Measurements from ENCODE around the gene THSD4. TPM values are rescaled to one million over a fixed set of nuclear protein-coding genes. Genes with fewer than 3 reads are reported as not detected.
"Not testable (repeated sequence)": the region's sequence is repeated elsewhere in the genome, so short reads cannot be mapped to it uniquely, and the experiment has no call there.

Gene THSD4
- total RNA-seq, 1 donor, result under 0.01 TPM

- no peak for DNase-seq (ENCODE audit: low read depth in 2 of 3, low spot score in 2 of 3)
Observed at GRCh38 chr15:71118881-71119632, 3.8 kb downstream of the THSD4 start.

DNA sequence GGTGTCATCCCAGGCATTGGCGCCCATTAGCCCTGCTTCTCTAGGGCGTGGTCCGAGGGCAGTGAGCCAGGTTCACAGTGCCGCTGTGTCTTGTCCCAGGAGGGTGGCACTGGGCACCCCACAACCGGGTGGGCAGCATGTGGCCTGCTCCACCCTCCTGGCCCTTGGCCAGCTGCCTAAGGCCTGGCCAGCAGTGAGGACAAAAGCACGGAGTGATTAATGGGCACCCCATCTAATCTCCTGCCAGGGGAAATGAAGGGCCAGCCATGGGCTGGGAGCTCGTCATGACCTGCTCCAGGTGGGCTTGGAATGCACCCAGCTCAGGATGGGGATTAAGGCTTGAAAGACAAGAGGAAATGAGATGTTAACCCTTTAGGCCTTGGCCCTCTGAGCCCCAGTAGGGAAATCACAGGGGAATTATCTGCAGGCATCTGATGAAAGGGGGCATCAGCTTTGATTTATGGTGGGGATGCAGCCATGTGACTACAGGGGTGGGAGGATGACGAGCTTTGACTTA lies 5.2 kb downstream of the THSD4 start:
- DNase-seq (ENCODE audit: low read depth in 2 of 3, low spot score in 2 of 3), result no peak

DNA sequence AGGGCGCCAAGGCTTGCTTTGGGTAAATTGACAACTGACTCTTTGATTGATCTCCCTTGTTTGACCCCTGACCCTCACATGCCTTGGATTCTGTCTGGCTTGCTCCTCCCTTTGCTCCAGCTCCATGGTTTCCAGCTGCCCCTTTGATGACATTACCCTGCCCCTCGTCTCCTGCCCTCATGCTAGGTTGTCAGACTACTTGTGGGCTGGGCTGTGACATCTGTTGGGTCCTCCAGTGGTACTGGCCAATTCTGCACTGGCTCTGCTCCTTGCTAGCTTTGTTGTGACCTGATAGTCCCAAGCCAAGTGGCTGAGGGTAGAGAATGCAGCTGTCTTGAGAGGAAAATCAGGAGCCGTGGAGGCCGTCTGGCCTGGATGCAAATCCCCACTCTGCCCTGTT lies 6.2 kb downstream of the THSD4 start:
- no peak for DNase-seq (ENCODE audit: low read depth in 2 of 3, low spot score in 2 of 3)

DNA sequence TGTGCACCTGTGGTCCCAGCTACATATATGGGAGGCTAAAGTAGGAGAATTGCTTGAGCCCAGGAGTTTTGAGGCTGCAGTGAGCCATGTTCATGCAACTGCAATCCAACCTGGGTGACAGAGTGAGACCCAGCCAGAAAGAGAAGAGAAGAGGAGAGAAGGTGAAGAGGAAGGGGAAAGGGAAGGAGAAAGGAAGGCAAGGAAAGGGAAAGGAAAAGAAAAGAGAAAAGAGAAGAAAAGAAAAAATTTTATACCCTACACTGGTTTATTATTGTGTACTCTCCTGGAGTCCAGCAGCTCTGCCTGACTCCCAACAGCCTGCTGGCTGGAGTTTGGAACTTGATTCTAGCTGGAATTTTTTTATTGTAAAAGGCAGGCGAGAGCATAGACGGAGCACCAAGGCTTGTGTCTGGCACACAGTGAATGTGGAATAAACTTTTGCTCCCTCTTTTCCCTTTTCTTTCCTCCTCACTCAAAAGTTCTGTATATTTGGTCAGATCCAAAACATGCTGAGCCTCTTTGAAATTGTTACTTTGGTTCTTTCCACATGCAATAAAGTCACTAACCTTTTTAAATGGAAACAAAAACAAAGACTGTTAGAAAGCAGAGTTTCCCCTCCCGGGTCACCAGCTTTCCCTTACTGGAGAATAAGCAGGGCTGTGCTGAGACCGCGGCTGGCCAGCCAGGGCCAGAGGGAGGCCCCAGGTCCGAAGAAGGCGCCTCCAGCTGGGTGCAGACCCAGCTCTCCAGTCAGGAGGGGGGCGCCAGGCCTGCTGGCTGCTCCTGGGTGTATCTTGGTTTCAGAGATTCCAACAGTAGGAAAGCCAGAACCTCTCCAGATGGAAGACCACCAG lies 9.9 kb downstream of the THSD4 start:
- no peak for DNase-seq (ENCODE audit: low read depth in 2 of 3, low spot score in 2 of 3)

GRCh38 chr15:71125831-71126450 lies 10.7 kb downstream of the THSD4 start:
- no peak for DNase-seq (ENCODE audit: low read depth in 2 of 3, low spot score in 2 of 3)

- no peak for DNase-seq (ENCODE audit: low read depth in 2 of 3, low spot score in 2 of 3)
Observed at GRCh38 chr15:71127083-71127482, 11.8 kb downstream of the THSD4 start.

DNA sequence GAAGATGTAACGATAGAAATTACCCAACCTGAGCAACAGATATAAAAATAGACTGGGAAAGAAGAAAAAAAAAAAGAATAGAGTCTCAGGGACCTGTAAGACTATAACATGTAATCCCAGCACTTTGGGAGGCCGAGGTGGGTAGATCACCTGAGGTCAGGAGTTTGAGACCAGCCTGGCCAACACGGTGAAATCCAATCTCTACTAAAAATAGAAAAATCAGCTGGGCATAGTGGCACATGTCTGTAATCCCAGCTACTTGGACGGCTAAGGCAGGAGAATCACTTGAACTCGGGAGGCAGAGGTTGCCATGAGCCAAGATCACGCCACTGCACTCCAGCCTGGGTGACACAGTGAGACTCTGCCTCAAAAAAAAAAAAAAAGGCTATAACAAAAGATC lies 12.9 kb downstream of the THSD4 start:
- not testable (repeated sequence) for DNase-seq (ENCODE audit: low read depth in 2 of 3, low spot score in 2 of 3)

DNA sequence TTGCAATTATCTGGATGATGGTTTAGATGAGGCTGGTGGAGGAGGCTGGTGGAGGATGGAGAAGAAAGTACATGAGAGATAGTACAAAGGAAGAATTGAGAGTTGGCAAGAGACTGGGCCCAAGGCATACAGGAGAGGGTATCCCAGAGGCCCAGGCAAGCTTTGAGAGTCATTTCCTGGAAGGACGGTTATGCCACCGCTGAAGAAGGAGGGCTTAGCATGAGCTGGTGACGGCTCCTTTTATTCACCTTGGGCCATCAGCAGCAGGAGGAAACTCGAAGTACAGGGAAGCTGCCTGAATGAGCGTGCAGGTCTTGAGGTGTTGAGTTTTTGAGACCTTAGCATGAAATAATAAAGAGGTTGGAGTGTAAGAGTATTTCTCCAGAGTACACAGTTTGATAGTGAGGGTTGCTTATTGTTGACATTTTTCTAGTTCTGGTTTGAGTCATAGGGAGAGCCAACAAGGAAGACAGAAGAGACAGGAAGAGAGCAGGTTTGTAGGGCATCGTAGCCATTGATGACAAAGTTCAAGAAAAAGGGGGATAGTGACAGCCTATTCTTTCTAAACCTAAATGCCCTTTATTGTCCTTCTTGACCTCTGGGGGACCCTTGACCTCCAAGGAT lies 13.8 kb downstream of the THSD4 start:
- DNase-seq (ENCODE audit: low read depth in 2 of 3, low spot score in 2 of 3), result no peak

DNA sequence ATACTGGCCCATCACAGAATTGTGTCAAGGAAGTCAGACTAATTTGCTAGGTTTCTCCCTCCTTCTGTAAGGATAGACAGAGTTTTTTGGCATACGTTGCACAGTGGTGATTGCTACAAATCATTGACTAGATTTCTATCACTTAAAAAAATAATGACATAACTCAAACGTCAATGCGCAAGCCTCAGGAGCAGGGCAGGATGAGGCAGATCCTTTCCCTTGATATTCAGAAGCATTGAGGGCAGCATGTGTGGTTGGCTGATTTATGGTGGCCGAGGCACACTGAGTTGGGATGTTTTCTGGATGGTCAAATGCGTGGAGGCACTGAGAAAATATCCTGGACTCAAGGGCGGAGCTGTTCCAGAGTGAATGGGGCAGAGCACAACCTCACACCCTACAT lies 14.4 kb downstream of the THSD4 start:
- DNase-seq (ENCODE audit: low read depth in 2 of 3, low spot score in 2 of 3), result no peak

- no peak for DNase-seq (ENCODE audit: low read depth in 2 of 3, low spot score in 2 of 3)
Observed at GRCh38 chr15:71131601-71132362, 16.5 kb downstream of the THSD4 start.

DNA sequence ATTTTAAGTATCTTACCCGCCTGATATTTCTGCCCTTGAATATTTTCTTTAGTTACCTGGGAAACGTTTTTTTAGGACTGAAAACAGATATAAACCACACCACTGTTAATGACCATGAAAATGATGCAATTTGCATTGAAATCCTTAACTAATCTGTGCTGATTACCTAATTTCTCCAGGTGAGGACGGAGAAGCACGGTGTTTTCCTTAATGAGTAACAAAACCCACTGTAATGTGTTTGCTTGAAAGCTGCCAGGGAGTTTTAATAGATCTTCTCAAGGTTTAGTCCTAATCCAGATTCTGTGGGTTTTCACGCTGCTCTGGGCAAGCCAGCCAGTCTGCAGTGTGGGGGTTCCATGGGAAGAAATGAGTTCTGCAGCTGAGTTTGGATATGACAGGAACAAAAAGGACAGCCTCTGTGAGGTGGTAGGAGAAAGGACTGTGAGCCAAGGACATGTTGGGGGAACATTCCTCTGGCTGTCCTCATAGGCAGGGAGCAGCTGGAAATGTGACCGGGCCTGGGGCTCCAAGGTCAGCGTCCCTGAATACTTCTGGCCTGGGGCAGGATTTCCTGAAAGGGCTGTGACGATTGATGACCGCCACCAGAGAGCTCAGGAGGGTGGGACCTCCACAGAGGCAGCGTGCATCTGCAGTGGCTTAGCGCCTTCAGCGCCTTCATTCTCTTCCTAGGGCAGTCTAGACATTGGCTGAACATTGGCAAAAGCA lies 18.6 kb downstream of the THSD4 start:
- DNase-seq (ENCODE audit: low read depth in 2 of 3, low spot score in 2 of 3), result no peak

DNA sequence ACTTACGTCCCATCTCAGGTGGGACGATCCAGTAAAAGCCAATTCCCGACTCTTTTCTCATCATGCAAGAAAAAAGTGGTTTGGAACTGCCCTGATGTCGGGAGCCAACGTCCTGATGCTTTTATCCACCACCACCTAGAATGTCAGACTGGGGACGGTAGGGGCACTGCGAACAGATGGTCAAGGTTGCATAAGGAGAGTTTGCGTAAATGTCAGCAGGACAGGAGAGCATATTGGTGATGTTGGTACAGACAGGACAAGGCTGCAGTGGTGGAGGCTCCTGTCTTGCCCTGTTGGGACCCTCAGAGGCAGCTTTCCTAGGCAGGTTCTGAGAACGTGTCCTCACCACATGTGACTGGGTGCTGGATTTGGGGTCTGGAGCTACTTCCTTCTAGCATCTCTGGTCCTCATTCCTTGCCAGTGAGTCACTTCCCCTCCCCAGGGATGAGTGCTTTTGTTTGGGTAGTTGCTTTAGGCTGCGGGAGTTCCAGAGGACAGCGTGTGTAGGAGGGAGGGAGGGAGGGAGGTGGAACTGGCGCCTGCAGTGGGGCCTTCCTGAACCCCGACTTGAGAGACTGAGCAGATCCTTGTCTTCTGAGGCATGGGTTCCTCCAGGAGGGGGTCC lies 21.0 kb downstream of the THSD4 start:
- no peak for DNase-seq (ENCODE audit: low read depth in 2 of 3, low spot score in 2 of 3)

- DNase-seq (ENCODE audit: low read depth in 2 of 3, low spot score in 2 of 3), result no peak
Observed at GRCh38 chr15:71136793-71137518, 21.7 kb downstream of the THSD4 start.

GRCh38 chr15:71138473-71138872 lies 23.2 kb downstream of the THSD4 start:
- no peak for DNase-seq (ENCODE audit: low read depth in 2 of 3, low spot score in 2 of 3)

DNA sequence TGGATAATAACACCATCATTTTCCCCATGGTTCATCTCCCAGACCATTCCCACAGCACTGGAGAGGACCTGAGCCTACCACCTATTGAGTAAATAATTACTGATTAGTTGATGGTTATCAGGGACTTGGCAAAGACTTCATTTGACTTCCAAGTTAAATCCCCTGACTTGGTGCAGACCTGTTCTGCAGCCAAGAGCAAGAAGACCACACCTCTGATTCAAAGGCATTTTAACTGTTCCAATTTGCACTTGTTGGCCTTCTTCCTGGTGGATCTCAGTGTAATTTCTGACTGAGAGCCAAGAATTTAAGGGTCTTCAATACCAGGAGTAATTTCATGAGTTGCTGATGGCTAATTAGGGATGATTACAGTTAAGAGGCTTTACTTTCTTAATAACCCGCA lies 24.0 kb downstream of the THSD4 start:
- no peak for DNase-seq (ENCODE audit: low read depth in 2 of 3, low spot score in 2 of 3)

DNA sequence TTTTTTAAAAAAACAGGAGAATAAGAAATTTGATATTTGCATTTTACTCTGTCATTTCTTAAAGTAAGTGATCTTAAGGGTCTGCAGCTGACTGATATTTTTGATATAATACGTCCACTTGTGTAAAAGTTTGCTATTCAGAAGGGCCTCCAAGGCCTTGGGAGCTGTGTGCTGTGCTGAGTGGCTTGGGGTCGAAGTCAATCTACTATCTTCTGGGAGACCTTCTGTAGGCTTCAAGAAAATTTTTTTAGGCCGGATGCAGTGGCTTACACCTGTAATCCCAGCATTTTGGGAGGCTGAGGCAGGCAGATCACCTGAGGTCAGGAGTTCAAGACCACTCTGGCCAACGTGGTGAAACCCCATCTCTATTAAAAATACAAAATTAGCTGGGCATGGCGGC lies 26.3 kb downstream of the THSD4 start:
- no peak for DNase-seq (ENCODE audit: low read depth in 2 of 3, low spot score in 2 of 3)

DNA sequence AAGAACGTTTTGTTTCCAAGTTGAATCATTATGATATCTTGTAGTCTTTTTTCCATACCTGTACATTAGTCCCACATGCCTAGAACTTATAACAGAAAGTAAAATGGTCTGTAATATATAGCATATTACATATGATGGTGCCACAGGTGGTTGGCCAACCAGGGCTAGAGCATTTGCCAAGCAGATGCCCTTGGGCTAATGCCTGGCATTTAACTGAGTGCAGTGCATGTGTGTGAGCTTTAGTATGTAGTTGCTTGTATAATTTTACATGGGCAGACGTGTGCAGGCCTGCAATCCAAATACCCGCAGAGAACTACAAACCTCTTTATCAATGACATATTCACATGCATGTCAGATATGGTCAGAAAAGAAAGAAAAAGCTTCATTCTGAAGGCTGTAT lies 27.5 kb downstream of the THSD4 start:
- no peak for DNase-seq (ENCODE audit: low read depth in 2 of 3, low spot score in 2 of 3)

Data from hematopoietic multipotent progenitor cell (in vitro differentiated cells).